Suprapubic skin (tissue), 4 donors: ENCODE data around the gene SS18L1. TPM values are rescaled to one million over a fixed set of nuclear protein-coding genes. Genes with fewer than 3 reads are reported as not detected.

Source experiments
- DNase-seq, 2 donors: peaks; one replicate each; pipeline ENCODE4 v3.0.0-alpha.2; 2019; ENCODE audit warnings: low spot score in 2 of 2
- H3K27ac ChIP-seq: fragments of 200-600 bp; sonication (generic); one replicate; pipeline ENCODE4 v1.5.1; 2019
- H3K27me3 ChIP-seq: fragments of 200-600 bp; sonication (generic); one replicate; pipeline ENCODE4 v1.5.1; 2019
- H3K36me3 ChIP-seq: fragments of 200-600 bp; sonication (generic); one replicate; pipeline ENCODE4 v1.5.1; 2019
- H3K4me1 ChIP-seq: fragments of 200-600 bp; sonication (generic); one replicate; pipeline ENCODE4 v1.5.1; 2019
- H3K4me3 ChIP-seq: fragments of 200-600 bp; sonication (generic); one replicate; pipeline ENCODE4 v1.5.1; 2019; ENCODE audit warnings: mild to moderate bottlenecking
- H3K9me3 ChIP-seq: fragments of 200-600 bp; sonication (generic); one replicate; pipeline ENCODE4 v1.5.1; 2019
- EP300 ChIP-seq: sonication (generic); formaldehyde crosslinking; IDR thresholded peaks from one replicate; pipeline ENCODE4 v1.6.1; 2017; ENCODE audit warnings: antibody characterized with exemption
- POLR2A ChIP-seq, 2 donors: fragments of 450-650 bp; IDR thresholded peaks; one replicate each; pipeline ENCODE4 v1.6.1; 2017; ENCODE audit warnings: antibody characterized with exemption in 2 of 2, mild to moderate bottlenecking in 2 of 2, moderate library complexity in 2 of 2
- POLR2AphosphoS5 ChIP-seq, 3 donors: sonication (generic); formaldehyde crosslinking; IDR thresholded peaks; one replicate each; pipeline ENCODE4 v1.6.1; 2017; ENCODE audit warnings: antibody characterized with exemption in 3 of 3
- WGBS: methylation state at CpG from one replicate; pipeline ENCODE4 v1.1.5; 2018; 5-methylcytosine and 5-hydroxymethylcytosine counted together
- total RNA-seq, 4 donors: library from RNA; depleted of rRNA; stranded (reverse); fragments of >200 nt; gene quantifications; one replicate each; pipeline ENCODE4 v1.1.0, GENCODE V29; 2016
- TF ChIP-seq, protein P1 (sequence below), 2 donors: fragments of 200-600 bp in 1 of 2; fragments of 450-650 bp in 1 of 2; sonication (generic) in 1 of 2; IDR thresholded peaks; one replicate each; pipeline ENCODE4 v1.5.1; 2016 to 2019; ENCODE audit warnings: antibody characterized with exemption in 2 of 2, mild to moderate bottlenecking in 1 of 2, moderate library complexity in 1 of 2

SS18L1 gene
- total RNA-seq, 4 donors from 2014 or later = 23.3 to 81.1 (median 26.9) TPM

DNA sequence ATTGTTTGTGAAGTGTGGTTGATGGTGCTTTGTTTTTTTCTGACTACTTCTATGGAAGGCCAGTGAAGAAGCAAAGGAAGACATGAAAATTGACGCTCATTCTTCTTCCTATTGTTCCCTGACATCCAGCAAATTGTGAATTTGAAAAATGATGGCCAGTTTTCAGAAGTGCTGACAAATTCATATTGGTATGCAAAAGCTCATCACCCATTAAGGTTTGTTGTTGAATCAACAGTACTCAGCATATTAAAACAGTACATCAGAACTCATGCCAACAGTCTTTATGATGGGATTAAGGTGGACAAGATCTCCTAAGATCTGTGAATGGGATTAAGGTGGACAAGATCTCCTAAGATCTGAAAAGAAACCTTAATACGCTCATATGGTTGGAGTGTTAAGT is 38.2 kb downstream of the SS18L1 start:
- H3K9me3 ChIP-seq = no peaks in the 10 kb centered on the region
- H3K27me3 ChIP-seq = no peaks in the 10 kb centered on the region
- peak overlapping the region; percentile 87 for H3K4me3 ChIP-seq
- no peak overlapping the region for H3K27ac ChIP-seq
- H3K36me3 ChIP-seq = peaks cover 20% of the 10 kb centered on the region
- peaks cover 24% of the 10 kb centered on the region for H3K4me1 ChIP-seq
- 94% methylated on average over 2 of the region's 2 CpGs for WGBS
- TF ChIP-seq POLR2AphosphoS5 (IDR thresholded peaks at IDR 0.05) (no peak), EP300 (no peak), POLR2A (IDR thresholded peaks at IDR 0.05) (no peak)
- TF ChIP-seq, protein P1, sequence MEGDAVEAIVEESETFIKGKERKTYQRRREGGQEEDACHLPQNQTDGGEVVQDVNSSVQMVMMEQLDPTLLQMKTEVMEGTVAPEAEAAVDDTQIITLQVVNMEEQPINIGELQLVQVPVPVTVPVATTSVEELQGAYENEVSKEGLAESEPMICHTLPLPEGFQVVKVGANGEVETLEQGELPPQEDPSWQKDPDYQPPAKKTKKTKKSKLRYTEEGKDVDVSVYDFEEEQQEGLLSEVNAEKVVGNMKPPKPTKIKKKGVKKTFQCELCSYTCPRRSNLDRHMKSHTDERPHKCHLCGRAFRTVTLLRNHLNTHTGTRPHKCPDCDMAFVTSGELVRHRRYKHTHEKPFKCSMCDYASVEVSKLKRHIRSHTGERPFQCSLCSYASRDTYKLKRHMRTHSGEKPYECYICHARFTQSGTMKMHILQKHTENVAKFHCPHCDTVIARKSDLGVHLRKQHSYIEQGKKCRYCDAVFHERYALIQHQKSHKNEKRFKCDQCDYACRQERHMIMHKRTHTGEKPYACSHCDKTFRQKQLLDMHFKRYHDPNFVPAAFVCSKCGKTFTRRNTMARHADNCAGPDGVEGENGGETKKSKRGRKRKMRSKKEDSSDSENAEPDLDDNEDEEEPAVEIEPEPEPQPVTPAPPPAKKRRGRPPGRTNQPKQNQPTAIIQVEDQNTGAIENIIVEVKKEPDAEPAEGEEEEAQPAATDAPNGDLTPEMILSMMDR (IDR thresholded peaks at IDR 0.05) = no peak
- DNase-seq = no peak

GRCh38 chr20:62182469-62183425 is 39.2 kb downstream of the SS18L1 start, which contains the start of gene MTG2:
Gene MTG2 (plus strand): TSS chr20:62183028. CDS start chr20:62193421, 10,393 bp downstream.
- Histone ChIP-seq H3K4me1 (peaks cover 34% of the 10 kb centered on the region), H3K4me3 (peak within 1 kb of the TSS; percentile 87), H3K27me3 (no peaks in the 10 kb centered on the region), H3K9me3 (no peaks in the 10 kb centered on the region), H3K27ac (peak within 1 kb of the TSS; percentile 92), H3K36me3 (peaks cover 17% of the 10 kb centered on the region)
- WGBS = under 1% methylated on average over 41 of the region's 96 CpGs
- TF ChIP-seq, protein P1 (IDR thresholded peaks at IDR 0.05) = no peak
- TF ChIP-seq POLR2A (IDR thresholded peaks at IDR 0.05) (peak; percentile 11 to 74), EP300 (no peak), POLR2AphosphoS5 (IDR thresholded peaks at IDR 0.05) (peak; percentile 38 to 76 (median 69))
- peak; percentile 96 to 97 for DNase-seq

- WGBS = 25% methylated on average over 25 of the region's 25 CpGs
- DNase-seq = no peak
- Histone ChIP-seq H3K27ac (peak overlapping the region; percentile 92), H3K4me1 (peaks cover 35% of the 10 kb centered on the region), H3K9me3 (no peaks in the 10 kb centered on the region), H3K27me3 (no peaks in the 10 kb centered on the region), H3K36me3 (peaks cover 13% of the 10 kb centered on the region), H3K4me3 (peak overlapping the region; percentile 87)
- no peak for TF ChIP-seq POLR2AphosphoS5 (IDR thresholded peaks at IDR 0.05)
- no peak for TF ChIP-seq EP300
- TF ChIP-seq, protein P1 (IDR thresholded peaks at IDR 0.05) = no peak
- no peak for TF ChIP-seq POLR2A (IDR thresholded peaks at IDR 0.05)
Observed at GRCh38 chr20:62183426-62184142, 40.0 kb downstream of the SS18L1 start.

DNA sequence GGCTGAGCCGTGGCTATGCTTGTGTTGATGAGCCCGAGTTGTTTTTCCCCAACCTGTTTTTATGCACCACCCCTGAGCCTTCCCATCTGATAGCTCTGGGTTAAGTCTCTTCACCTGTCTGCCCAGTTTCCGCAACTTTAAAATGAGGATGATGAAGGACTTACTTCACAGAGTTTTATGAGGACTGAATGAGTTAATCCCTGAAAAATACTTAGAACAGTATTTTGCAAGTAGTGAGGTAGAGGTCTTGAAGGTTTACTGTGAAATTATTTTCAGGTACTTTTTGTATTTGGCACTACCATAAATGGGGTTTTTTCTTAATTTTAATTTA is 42.5 kb downstream of the SS18L1 start:
- Histone ChIP-seq H3K4me1 (peaks cover 35% of the 10 kb centered on the region), H3K27ac (no peak overlapping the region), H3K4me3 (no peak overlapping the region), H3K27me3 (no peaks in the 10 kb centered on the region), H3K9me3 (no peaks in the 10 kb centered on the region), H3K36me3 (peaks cover 6% of the 10 kb centered on the region)
- 70% methylated on average over 3 of the region's 3 CpGs for WGBS
- no peak for DNase-seq
- TF ChIP-seq EP300 (no peak), POLR2A (IDR thresholded peaks at IDR 0.05) (no peak), POLR2AphosphoS5 (IDR thresholded peaks at IDR 0.05) (no peak)
- TF ChIP-seq, protein P1 (IDR thresholded peaks at IDR 0.05) = no peak
